Sciatic nerve (tissue), 2 donors: ENCODE data around the gene CYB5R2. TPM values are rescaled to one million over a fixed set of nuclear protein-coding genes. Genes with fewer than 3 reads are reported as not detected.

Source experiments
- ATAC-seq: fragments of 200-7000 bp; cut with Tn5 transposase; one replicate; pipeline ENCODE4 v1.9.1; 2020; ENCODE audit warnings: mild to moderate bottlenecking, moderate library complexity
- DNase-seq: peaks from one replicate; pipeline ENCODE4 v3.0.0-alpha.2; 2020; ENCODE audit warnings: low spot score
- intact Hi-C: fragments of 100-400 bp; cut with DNase I; formaldehyde crosslinking; loops from one replicate; pipeline ENCODE4 v1.14.2; 2022
- total RNA-seq: library from RNA; stranded (reverse); fragmentation: NEBNext Ultra II Directional; extraction: Animal tissue kit (Norgen Biotek cat#: 25700); gene quantifications from one replicate; pipeline ENCODE4 v1.2.1, GENCODE V29; 2021
- donor health status: DM: no; HTN: no; CAD: no.
- donor health status: DM: no; HTN: no; CAD: no.

CYB5R2 gene
- 96.4 TPM for total RNA-seq

DNA sequence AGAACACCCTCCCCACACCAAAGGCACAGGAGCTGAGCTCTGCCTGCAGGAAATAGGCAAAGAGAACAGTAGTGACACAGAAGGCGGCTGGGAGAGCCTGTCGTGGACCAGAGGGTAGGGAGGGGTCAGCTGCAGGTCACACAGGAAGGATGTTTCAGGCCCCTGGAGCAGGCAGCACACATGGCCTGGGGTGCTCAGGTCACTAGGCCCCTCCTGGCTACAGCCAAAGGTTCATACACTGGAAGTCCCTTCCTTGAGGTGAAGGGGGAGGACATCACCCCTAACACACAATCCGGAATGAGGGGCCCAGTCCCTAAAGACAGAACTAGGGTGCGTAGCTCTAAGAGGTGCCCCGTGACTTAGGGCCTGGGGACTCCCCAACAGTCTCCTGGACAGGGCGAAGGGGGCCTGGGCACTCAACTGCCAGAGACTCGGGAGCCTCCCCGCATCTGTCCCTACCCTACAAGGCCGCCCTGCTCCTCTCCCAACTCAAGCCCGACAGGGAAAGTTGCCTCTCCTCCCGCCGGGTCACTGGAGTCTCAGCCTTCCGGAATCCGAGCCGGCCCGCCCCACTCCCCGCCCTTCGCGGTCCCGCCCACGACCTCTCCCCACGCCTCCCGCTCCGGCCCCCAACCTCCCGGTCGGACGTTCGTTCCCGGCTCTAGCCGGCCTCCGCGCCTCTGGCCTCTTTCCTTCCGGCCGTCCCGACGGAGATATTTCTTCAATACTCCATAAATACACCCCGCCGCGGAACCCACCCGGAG lies at the start of gene CYB5R2:
Gene CYB5R2, minus strand, starts transcription at position 541 of the 764 bp plus-strand sequence. CDS start 675 bp downstream, outside the sequence.
- DNase-seq (peak; percentile 91), ATAC-seq (peak; percentile 90)
- intact Hi-C loops = no loop called here

DNA sequence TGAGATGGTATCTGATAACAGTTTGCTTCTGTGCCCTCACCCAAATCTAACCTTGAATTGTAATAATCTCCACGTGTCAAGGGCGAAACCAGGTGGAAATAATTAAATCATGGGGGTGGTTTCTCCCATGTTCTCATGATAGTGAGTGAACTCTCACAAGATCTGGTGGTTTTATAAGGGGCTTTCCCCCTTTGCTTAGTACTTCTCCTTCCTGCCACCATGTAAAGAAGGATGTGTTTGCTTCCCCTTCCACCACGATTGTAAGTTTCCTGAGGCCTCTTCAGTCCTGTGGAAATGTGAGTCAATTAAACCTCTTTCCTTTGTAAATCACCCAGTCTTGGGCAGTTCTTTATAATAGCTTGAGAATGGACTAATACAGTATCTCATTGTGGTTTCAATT lies 41.5 kb upstream of the CYB5R2 start:
- intact Hi-C loops = no loop called here
- DNase-seq = no peak
- ATAC-seq = no peak

DNA sequence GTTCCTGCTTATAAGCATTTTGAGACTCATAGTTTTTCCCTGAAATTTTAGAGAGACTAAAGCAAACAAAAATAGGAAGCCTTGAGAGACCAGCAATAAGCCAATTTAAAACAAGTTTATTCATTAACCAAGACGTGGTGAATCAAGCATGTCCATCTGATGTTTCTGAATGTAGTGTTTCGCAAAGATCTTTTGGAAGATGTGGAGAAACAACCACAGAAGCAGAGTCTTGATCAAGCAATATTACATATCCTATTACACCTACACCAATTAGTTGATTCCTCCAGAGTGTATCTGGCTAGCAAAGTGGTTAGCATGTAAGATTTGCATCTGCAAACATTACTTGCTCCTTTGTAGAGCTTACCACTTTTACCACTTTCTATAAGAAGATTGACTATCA lies 33.1 kb upstream of the CYB5R2 start, which contains the start of gene OVCH2:
Gene OVCH2, minus strand, starts transcription at position 101 of the 400 bp plus-strand sequence. Its CDS starts 83 bp downstream, at position 18.
- ATAC-seq = no peak
- intact Hi-C loops = no loop called here

DNA sequence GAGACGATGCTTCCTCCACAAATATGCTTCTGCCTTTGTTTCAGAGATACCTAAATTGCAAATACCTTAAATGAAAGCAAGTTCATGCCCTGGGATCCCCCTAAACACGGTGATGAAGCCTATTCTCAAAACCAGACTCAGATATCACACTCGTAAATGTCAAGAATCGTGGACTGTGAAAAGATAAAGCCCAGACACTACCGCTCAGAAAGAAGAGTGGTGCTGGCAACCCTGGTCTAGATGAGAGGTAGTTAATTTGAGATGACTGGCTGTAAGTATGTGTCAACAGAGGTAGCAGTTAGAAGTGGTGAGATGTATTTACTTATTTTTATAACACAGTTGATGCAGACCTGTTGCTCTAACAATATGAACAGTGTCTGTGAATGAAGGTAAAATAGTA lies 30.4 kb upstream of the CYB5R2 start:
- DNase-seq (no peak), ATAC-seq (no peak)
- intact Hi-C loops = no loop called here

More for the DNA sequence above, 33.1 kb upstream of the CYB5R2 start, which contains the start of gene OVCH2:
- no peak for DNase-seq

DNA sequence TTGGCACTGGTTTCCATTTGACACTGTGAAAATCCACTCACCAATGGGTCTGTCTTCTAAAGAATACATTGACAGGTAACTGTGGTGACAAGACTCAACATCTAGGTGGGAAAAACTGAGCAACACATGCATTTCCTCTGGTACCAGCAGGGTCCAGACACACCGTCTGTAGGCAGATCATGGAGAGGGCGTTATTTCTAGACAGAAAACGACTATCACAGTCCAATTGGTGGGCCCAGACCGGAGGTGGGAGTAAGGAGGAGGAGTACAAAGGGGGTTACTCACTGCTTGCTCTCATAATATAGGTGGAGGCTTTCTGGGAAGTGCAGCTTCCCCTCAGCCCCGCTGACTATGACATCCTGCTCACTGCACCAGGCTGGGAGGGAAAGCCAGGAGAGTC lies 23.1 kb upstream of the CYB5R2 start:
- intact Hi-C loops = no loop called here
- ATAC-seq = no peak
- no peak for DNase-seq

DNA sequence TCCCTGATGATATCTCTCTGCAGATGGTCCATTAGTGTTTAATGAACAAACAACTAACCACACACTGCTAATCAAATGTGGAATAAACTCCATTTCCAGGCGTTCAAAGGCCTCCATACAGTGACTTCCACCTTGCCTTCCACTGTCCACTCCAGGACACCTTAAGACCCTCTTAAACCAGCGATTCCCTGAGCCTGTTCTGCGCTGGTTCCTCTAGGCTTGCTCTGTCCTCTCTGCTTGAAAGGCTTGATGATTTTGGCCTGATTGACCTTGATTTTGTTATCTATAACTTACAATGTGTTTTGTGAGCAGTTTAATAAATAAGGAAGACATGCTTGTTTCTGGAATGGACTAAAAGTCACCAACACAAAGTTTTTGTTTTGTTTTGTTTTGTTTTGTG lies 20.9 kb upstream of the CYB5R2 start:
- intact Hi-C loops = no loop called here
- ATAC-seq (no peak), DNase-seq (no peak)

DNA sequence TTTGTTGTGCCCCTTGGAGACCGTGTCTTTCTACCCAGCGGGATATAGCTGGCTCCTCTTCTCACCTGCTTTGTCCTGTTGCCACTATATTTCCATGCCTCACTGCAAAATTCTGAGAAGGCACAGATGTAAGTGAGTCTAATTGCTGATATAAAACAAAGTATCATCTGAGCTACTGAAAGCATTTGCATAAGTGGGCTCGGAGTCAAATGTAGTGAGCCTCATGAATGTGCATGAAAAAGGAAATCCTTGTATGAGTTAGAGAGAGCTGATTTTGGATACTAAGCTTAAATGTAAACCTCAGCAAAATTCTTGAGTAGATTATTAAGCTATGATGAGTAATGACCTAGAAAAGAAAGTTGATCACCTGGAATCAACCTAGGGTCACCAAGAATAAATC lies 19.1 kb upstream of the CYB5R2 start:
- intact Hi-C loops = no loop called here
- DNase-seq (no peak), ATAC-seq (no peak)

DNA sequence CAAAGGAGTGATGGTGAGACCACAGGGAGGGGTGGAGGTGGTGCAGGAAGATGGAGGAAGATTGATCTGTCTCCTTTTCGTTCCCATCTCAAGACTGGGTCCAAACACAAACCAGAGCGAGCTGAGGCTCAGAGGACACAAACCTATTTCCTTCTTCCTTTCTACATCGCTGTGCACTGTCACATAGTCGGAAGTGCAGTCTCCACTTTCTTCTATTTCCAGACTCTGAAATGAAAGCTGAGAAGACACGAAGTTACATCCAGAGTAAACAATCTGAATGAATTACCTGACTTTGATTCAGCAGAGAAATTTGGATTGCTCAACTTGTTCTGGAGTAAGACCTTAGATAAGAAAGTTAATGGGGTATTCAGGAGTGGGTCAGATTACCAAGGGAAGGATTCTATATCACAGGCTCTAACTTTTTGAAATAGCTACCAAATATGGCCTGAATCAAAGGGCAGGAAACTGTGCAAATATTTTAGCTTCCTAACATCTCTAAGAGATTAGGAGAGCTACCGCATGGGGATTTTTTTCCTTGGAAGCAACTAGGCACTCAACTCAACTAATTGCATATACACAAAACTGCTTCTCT lies 18.6 kb upstream of the CYB5R2 start:
- intact Hi-C loops = no loop called here
- DNase-seq = no peak
- no peak for ATAC-seq

DNA sequence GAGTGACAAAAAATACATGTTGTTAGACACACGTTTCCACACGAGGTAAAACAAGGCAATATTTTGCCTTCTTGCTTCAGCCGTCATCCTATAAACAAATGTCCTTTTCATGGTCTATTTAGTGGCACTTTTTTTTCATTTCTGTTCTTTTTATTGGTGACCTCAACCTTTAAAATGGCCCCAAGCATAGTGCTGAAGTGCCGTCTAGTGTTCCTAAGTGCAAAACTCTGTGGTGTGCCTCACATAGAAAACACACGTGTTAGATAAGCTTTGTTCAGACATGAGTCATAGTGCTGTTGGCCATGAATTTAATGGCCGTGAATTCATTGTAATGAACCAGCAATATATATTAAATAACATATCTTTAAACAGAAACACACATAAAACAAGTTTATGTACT lies 17.3 kb upstream of the CYB5R2 start:
- no peak for ATAC-seq
- intact Hi-C loops = no loop called here
- no peak for DNase-seq

DNA sequence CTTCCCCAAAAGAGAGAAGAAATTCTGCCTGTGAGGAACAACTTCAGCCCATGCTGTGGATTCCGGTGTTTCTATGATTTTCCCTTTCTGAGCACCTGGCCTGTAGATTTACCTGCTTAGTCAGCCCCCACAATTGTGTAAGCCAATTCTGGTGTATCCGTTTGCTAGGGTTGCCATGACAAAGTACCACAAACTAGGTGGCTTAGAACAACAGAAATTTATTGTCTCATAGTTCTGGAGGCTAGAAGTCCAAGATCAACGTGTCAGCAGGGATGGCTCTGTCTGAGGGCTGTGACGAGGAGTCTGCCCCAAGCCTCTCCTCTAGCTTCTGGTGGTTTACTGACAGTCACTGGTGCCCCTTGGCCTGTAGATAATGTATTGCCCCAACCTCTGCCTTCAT lies 15.9 kb upstream of the CYB5R2 start:
- DNase-seq (no peak), ATAC-seq (no peak)
- intact Hi-C loops = no loop called here

DNA sequence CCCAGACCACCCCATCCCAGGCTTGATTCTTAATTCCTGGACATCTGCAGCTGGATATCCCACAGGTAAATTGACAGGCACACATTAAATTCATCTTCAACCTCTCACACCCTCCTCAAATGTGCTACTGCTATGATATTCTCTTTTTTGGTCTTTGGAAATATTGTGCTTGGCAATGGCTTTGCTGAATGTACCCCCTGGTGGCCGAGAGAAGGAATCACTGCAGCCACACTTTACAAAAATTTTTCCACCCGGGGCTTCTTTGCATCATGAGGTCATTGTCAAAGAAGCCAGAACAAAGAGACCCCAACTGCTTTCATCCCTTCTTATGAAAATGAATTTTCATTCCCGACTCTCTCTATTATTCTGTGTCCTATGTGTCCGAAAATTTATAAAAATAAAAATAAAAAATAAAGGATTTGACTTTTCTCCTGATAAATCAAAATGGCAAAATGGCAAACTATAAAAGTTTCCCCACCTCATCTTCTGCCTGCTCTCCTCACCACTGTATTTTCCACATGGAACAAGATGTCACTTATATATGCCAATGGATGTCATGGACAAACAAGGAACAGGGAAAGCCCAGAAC lies 15.0 kb upstream of the CYB5R2 start:
- intact Hi-C loops = no loop called here
- no peak for DNase-seq
- ATAC-seq = peak; percentile 74

DNA sequence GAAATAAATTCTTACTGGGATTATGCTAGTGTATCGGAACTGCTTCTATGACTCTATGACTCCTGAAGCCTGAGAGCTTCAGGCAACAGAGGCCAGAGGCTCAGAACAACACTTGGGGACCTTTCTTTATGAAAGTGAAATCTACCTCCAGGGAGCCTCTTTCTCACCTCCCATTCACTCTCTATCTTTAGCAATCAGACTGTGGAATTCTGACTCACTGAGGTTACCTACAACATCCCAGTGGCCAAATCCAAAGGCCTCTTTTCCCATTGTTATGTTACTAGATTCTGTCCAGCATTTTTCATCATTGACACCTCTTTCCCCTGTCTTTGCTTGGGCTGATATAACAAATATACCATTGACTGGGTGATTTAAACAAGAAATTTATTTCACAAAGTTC lies 14.1 kb upstream of the CYB5R2 start:
- intact Hi-C loops = no loop called here
- ATAC-seq (no peak), DNase-seq (no peak)

DNA sequence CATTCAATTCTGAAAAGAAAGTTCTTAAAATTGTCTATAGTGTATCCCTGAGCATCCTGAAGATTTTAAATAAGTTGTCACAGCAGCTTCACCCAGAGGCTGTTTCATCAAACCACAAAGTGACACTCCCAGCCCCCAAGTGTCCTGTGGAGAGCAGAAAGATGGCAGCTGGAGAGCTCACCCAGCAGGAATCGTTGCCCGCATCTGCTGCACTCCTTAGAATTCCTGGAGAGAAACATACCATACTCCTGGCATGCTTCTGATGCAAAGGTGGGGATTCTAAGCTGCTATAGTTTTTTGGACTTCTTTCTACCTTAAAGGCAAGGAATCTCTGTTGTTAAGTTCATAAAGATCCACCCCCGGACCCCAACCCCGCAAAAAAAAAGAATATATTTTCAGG lies 13.5 kb upstream of the CYB5R2 start:
- no peak for ATAC-seq
- DNase-seq = no peak
- intact Hi-C loops = no loop called here

DNA sequence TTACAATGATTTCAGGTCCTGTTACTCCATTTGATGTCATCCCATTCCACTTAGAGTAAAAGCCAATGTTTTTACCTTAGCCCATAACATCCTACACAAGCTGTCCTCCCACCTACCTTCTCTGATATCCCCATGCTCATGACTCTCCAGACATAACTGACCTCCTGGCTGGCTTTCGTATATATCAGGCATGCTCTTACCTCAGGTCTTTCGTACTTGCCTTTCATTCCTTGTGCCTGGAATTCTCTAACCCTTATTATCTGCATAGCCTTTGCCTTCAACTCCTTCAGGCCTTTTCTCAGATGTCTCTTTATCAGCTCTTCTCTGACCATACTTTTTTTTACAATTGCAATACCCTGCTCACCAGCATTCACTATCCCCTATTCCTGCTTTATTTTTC lies 10.3 kb upstream of the CYB5R2 start:
- no peak for ATAC-seq
- intact Hi-C loops = loop anchor here (5.0 kb wide), 1 partner anchor 1244 kb away; no protein-coding TSS in a partner anchor
- DNase-seq = no peak

DNA sequence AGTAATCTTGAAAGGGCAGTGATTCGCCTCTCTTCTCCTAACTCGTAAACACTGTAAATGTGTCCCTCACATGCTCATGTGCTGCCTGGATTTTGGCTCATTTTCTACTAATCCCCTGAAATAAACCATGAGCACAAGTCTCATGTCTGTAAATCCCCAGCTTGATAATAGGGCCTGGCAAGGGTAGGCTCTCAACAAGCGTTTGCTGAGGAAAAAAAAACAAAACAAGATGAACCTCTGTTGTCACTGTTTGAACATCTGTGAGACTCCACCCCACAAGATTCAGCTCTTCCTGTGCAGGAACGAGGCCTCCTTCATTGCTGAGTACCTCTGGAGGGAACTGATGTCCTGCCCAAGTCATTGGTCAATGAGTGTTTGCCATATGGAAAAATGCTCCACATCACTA lies 4.5 kb upstream of the CYB5R2 start:
- intact Hi-C loops = no loop called here

DNA sequence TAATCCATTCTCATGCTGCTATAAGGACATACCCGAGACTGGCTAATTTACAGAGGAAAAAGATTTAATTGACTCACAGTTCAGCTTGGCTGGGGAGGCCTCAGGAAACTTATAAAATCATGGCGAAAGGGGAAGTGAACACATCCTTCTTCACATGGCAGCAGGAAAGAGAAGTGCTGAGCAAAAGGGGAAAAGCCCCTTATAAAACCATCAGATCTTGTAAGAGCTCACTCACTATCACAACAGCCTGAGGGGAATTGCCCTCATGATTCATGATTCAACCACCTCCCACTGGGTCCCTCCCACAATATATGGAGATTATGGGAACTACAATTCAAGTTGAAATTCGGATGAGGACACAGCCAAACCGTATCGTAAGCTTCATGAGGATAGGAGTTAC lies 3.8 kb upstream of the CYB5R2 start:
- DNase-seq (no peak), ATAC-seq (no peak)
- intact Hi-C loops = no loop called here

More for the DNA sequence above, 4.5 kb upstream of the CYB5R2 start:
- DNase-seq (no peak), ATAC-seq (no peak)

DNA sequence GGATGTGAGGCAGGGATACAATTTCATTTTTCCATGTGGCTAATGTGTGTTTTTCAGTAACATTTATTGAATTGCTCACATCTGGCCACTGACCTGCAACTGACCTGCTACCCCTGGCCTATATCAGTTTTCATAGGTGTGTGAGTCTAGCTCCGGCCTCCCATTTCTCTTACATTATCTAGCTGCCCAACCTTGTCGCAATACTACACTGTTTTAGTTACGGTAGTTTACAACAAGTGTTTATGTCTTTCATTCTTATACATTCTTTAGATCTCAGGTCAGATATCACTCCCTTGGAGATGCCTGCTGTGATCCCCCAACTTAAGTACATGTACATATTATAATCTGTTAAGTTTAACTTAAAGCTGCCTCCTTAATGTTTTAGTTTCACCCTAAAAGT lies 2.3 kb upstream of the CYB5R2 start:
- ATAC-seq = no peak
- intact Hi-C loops = no loop called here
- no peak for DNase-seq

DNA sequence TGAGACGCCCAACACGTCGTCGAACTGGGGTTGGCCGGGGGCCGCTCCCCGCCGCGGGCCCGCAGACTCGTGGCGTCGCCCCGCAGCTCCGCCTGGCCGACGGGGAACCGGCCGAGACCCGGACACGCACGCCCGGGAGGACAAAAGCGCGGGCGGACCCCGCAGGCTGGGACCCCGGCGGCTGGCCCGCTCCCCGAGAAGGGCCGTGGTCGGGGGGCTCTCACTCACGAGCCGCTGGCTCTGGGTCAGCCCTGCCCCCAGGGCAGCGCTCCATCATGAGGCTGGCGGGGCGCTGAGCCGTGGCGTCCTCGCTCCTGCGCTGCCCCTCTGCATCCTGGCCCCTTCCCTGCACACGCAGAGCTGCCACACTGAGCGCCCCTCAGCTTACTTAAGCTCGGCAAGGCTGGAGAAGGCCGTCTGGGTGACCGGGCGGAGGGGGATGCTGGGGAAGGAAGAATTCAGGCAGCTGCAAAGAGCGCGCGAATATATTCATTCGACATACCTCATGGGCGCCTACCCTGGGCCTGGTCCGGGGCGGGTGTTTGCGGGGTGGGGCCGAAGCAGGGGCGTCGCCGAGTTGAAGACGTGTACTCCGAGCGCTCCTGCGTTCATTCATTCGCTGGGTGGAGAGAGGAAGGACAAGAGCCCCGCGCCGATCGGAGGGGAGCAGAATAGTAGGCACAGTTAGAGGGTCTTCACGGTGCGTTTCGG lies 579 bp upstream of the CYB5R2 start:
- DNase-seq = no peak

DNA sequence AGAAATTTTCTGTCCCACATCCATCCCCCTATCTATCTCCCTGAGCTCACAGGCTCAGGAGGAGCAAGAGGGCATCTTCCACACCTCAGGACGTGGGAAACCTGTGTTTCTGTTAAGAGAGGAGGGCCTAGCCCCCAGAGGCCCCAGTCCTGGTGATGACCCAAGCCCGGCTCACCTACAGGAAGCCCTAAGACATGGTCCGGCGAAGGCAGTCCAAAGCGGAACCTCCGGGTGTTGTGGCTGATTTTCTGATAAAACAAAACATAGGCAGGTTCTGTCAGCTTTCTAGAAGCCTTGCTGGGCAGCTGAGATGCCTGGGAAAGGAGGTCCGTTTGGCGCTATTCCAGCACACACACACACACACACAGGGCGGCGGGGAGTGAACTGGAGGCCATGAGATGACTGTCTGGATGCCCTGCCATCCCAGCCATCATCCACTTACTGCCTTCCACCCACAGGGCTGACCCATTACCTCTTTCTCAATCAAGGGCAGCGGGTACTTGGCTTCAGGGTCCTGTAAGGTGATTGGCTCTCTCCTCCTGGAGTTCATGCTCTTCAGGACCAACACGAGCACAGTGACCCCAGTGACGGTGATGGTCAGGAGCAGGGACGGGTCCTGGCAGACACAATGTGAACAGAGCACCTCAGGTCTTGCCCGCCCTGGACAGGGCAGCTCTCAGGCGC lies 882 bp downstream of the CYB5R2 start:
- no peak for DNase-seq
- intact Hi-C loops = no loop called here
- ATAC-seq = peak; percentile 19

More for the DNA sequence above, 579 bp upstream of the CYB5R2 start:
- peak; percentile 70 for ATAC-seq
- intact Hi-C loops = no loop called here
